Measurements from ENCODE around the gene TNFAIP8.

The TNFAIP8 gene

DNA sequence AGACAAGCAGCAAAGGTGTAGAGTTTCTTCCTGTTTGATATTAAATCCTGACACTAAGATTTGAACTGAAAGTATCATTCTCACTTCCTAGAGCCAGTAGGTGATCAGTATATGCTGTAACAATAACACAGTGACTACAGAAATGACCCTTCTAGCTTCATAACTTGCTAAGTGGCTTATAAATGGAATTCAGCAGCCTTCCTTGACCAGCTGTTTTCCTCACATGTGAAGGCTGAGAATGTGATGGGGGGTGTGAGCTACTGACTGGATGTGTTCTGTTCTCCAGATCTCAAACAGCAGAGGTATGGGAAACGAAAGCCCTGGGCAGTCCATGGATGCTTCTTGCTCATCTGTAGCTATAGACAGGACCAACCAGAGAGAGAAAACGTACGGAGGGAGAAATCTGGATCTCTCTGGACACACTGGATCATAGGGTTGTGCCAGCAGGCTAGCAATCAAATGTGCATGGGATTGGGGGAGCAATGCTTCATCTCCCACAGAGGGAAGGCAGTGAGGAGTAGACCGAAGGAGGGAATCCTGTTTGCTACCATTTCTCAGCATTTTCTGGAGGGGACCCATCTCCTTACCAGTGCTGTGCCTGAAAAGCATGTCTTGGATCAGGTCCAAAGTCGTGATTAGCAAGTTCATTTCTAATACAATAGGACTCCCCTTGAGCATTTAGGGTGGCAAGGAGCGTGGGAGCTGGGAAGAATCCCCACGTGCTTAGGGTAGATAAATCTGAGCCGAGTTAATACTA lies 39.4 kb downstream of the TNFAIP8 start:
- H3K4me3 ChIP-seq (ENCODE audit: low read depth, low read length), result no peak overlapping the region
- DNase-seq (ENCODE audit: low read depth), result peak; percentile 71
- no peak for TF ChIP-seq CTCF (IDR thresholded peaks at IDR 0.05; ENCODE audit: insufficient read depth, low read depth, low read length, missing control alignments)

- peak; percentile 42 for DNase-seq (ENCODE audit: low read depth)
- no peak overlapping the region for H3K4me3 ChIP-seq (ENCODE audit: low read depth, low read length)
- no peak for TF ChIP-seq CTCF (IDR thresholded peaks at IDR 0.05; ENCODE audit: insufficient read depth, low read depth, low read length, missing control alignments)
These were observed 40.3 kb downstream of the TNFAIP8 start for GRCh38 chr5:119396030-119396664.

DNA sequence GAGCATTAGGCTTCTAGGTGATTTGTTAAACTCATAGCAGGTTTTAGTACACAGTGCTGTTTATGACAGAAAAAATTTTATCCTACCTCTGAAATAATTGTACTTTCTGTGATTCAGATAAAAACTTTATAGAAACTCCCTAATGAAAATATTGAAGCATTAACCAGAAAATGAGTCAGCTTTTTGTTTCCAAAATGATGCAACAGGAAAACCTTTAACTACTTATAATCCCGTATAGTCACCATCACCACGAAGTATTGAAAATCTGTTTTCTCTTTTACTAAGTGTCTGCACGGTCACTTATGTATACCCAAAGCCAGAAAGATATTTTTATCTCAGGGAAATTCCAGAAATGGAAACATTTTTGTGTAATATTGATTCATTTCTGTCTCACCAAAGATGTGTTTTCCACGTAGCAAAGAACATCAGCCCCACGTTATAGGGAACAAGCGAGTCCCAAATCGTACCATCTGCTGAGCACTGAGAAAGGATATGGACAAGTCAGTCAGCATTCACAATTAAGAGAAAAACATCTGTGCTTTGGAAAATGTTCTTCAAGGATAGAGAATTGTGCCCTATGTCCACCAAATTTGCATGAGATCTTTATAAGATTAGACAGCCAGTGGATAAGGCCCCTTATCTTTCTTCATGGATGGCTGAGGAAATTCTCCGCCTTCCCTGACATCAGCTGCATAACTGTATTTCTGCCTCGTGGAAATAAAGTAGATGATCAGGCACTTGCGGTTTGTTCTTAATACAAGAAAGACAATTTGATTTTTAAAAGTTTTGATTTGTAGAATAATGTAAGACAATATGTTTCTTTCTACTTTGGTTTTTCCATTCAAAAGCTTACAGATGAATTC lies 41.9 kb downstream of the TNFAIP8 start:
- H3K4me3 ChIP-seq (ENCODE audit: low read depth, low read length), result peak overlapping the region; percentile 12; the same call in 1 of the 2 replicates
- no peak for TF ChIP-seq CTCF (IDR thresholded peaks at IDR 0.05; ENCODE audit: insufficient read depth, low read depth, low read length, missing control alignments)
- DNase-seq (ENCODE audit: low read depth), result peak; percentile 79

DNA sequence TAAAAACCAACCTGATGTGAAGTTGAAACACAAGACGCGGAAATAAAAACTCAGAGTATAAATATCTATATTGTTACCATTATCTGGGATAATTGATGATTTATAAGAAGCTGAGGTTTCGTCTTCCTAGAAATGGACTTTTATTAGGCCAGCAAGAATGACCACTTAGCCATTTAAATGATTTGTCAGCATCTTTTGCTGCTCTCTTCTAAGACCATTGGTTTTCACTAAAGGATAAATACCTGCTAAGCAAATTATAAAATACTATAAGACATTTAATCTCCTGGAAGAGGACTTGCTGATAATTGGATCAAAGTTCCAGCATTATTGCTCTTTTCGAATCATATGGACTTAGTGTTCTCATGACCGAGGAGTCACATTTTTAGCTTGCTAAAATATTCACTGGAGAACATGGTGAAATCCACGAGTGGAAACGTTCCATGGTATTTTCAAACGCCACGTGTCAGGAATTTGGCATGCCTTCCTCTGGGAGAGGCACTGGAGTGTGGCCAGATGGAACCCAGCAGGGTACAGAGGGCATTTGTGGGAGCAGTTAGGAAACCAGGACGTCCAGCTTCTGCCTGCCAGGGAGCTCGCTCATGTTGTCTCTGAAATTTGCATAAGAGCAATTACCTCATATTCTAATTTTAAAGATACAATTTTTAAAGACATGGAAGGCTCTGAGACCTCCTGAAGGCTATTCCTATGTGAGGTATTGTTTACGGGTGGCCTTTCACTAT lies 43.1 kb downstream of the TNFAIP8 start:
- DNase-seq (ENCODE audit: low read depth), result no peak
- TF ChIP-seq CTCF (IDR thresholded peaks at IDR 0.05; ENCODE audit: insufficient read depth, low read depth, low read length, missing control alignments), result no peak
- H3K4me3 ChIP-seq (ENCODE audit: low read depth, low read length), result no peak overlapping the region

GRCh38 chr5:119400245-119400644 lies 44.4 kb downstream of the TNFAIP8 start:
- H3K4me3 ChIP-seq (ENCODE audit: low read depth, low read length), result no peak overlapping the region
- TF ChIP-seq CTCF (IDR thresholded peaks at IDR 0.05; ENCODE audit: insufficient read depth, low read depth, low read length, missing control alignments), result no peak
- DNase-seq (ENCODE audit: low read depth), result no peak

GRCh38 chr5:119402081-119402480 lies 46.3 kb downstream of the TNFAIP8 start:
- DNase-seq (ENCODE audit: low read depth), result no peak
- H3K4me3 ChIP-seq (ENCODE audit: low read depth, low read length), result no peak overlapping the region
- no peak for TF ChIP-seq CTCF (IDR thresholded peaks at IDR 0.05; ENCODE audit: insufficient read depth, low read depth, low read length, missing control alignments)
